HFF-Myc (cell line): ENCODE measurements around the gene STXBP5L.
"Not testable (repeated sequence)": the region's sequence is repeated elsewhere in the genome, so short reads cannot be mapped to it uniquely, and the experiment has no call there.

Experiments
- DNase-seq: peaks from one replicate; pipeline ENCODE4 v3.0.0-alpha.2; 2011; ENCODE audit warnings: low read depth; ENCODE audit errors: extremely low read depth
- H3K4me3 ChIP-seq: replicated peaks from 2 replicates; pipeline ENCODE4 v1.5.1; 2011; ENCODE audit warnings: low read depth, mild to moderate bottlenecking, control low read depth, low read length
- TF ChIP-seq, protein P1 (sequence below): IDR thresholded peaks from 2 replicates; pipeline ENCODE4 v1.5.1; 2012; ENCODE audit warnings: mild to moderate bottlenecking, low read depth, low read length, control low read depth; ENCODE audit errors: missing control alignments

Gene STXBP5L

DNA sequence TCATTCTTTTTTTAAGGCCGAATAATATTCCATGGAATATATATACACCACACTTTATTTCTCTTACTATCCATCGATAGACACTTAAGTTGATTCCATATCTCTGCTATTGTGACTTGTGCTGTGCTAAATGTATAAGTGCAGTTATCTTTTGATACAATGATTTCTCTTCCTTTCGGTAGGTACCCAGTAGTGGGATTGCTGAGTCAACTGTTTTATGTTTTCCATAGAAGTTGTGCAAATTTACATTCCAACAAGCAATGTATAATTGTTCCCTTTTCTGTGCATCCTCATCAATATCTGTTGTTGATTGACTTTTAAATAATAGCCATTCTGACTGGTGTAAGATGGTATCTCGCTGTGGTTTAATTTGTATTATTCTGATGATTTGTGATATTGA is 81.0 kb downstream of the STXBP5L start:
- DNase-seq, result no peak
- TF ChIP-seq, protein P1, sequence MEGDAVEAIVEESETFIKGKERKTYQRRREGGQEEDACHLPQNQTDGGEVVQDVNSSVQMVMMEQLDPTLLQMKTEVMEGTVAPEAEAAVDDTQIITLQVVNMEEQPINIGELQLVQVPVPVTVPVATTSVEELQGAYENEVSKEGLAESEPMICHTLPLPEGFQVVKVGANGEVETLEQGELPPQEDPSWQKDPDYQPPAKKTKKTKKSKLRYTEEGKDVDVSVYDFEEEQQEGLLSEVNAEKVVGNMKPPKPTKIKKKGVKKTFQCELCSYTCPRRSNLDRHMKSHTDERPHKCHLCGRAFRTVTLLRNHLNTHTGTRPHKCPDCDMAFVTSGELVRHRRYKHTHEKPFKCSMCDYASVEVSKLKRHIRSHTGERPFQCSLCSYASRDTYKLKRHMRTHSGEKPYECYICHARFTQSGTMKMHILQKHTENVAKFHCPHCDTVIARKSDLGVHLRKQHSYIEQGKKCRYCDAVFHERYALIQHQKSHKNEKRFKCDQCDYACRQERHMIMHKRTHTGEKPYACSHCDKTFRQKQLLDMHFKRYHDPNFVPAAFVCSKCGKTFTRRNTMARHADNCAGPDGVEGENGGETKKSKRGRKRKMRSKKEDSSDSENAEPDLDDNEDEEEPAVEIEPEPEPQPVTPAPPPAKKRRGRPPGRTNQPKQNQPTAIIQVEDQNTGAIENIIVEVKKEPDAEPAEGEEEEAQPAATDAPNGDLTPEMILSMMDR, result no peak
- H3K4me3 ChIP-seq, result no peak overlapping the region

DNA sequence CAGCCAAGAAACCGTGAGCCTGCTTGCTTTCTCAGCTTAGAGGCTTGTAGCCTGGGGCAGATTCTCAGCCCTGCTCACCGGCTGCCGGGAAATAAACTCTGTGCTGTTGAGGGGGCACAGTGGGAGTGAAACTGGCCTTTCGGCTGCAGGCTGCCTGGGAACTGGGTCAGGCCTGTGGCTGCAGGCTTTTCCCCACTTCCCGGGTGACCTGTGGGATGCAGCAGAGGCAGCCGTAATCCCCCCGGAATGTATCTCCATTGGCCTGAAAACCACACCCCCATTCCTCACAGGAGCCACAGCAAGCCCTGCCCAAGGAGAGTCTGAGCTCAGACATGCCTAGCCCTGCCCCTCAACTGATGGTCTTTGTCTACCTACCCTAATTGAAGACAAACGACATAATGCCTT is 110.9 kb downstream of the STXBP5L start:
- H3K4me3 ChIP-seq, result no peak overlapping the region
- no peak for DNase-seq
- TF ChIP-seq, protein P1, result no peak

DNA sequence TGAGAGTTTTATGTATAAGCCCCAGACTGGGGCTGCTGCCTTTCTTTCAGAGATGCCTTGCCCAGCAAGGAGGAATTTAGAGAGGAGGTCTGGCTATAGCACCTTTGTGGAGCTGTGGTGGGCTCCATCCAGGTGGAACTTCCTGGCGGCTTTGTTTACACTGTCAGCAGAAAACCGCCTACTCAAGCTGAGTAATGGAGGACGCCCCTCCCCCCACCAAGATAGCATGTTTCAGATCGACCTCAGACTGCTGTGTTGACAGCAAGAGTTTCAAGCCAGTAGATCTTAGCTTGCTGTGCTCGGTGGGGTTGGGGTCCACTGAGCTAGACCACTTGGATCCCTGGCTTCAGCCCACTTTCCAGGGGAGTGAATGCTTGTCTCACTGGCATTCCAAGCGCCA is 155.6 kb downstream of the STXBP5L start:
- H3K4me3 ChIP-seq, result no peak overlapping the region
- TF ChIP-seq, protein P1, result no peak
- DNase-seq, result no peak

DNA sequence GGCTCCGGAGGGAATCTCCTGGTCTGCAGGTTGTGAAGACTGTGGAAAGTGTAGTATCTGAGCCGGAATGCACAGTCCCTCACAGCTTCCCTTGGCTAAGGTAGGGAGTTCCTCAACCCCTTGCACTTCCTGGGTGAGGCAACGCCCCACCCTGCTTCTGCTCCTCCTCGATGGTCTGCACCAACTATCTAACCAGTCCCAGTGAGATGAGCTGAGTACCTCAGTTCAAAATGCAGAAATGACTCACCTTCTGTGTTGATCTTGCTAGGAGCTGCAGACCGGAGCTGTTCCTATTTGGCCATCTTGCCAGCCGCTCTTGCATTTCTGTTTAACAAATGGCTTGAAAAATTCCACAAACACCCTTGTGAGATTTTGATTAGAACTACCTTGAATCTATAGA is 156.1 kb downstream of the STXBP5L start:
- TF ChIP-seq, protein P1, result no peak
- no peak overlapping the region for H3K4me3 ChIP-seq
- DNase-seq, result no peak

DNA sequence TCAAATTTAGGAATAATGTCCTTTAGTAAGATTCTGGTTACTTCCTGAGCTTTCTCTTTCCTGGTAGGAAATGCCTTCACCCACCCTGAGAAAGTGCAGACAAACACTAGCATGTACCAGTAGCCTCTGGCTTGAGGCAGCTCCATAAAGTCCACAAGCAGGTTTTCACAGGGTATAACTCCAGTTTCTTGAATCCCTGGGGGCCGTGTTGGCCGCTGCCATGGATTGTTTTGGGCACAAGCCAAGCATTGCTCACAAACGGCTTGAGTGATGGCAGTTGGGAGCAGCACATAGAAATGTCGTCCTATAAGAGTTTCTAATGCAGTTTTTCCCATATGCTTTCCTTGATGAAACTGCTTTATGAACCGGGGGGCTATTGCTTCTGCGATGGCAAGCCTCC is 164.1 kb downstream of the STXBP5L start:
- no peak for DNase-seq
- TF ChIP-seq, protein P1, result no peak
- H3K4me3 ChIP-seq, result no peak overlapping the region

DNA sequence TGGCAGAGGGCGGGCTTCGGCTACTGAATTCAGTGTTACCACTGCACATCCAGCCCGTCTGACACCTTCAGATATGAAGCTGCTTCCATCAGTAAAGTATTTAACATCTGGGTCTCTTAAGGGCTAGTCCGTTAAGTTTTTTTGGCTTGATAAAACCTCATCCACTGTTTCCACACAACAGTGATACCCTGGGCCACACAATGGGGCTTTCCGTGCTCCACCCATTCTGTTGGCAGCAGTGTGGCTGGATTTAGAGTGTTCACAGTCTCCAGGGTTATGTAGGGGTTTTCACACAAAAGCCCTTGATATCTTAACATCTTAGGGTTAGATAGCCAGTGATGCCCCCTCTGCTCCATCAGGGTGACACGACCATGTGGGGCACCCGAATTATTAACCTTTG is 165.0 kb downstream of the STXBP5L start:
- no peak for DNase-seq
- no peak overlapping the region for H3K4me3 ChIP-seq
- TF ChIP-seq, protein P1, result no peak

DNA sequence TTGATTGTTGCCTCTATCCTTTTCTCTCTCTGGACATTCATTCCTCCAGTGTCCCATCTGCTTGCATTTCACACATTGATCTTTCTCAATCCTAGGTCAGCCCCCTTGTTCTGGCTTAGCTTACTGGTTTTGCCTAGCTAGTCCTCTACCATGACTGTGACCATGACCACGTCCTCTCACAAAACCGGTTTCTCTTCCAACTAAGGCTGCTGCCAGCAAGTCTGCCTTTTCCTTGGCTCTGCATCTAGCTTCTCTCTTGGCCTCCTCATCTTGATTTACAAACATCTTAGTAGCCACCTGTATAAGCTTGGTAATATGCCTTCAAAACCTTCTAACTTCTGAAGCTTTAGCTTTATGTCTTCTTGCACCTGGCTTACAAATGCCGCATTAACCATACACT is 167.2 kb downstream of the STXBP5L start:
- H3K4me3 ChIP-seq, result no peak overlapping the region
- DNase-seq, result no peak
- TF ChIP-seq, protein P1, result no peak

DNA sequence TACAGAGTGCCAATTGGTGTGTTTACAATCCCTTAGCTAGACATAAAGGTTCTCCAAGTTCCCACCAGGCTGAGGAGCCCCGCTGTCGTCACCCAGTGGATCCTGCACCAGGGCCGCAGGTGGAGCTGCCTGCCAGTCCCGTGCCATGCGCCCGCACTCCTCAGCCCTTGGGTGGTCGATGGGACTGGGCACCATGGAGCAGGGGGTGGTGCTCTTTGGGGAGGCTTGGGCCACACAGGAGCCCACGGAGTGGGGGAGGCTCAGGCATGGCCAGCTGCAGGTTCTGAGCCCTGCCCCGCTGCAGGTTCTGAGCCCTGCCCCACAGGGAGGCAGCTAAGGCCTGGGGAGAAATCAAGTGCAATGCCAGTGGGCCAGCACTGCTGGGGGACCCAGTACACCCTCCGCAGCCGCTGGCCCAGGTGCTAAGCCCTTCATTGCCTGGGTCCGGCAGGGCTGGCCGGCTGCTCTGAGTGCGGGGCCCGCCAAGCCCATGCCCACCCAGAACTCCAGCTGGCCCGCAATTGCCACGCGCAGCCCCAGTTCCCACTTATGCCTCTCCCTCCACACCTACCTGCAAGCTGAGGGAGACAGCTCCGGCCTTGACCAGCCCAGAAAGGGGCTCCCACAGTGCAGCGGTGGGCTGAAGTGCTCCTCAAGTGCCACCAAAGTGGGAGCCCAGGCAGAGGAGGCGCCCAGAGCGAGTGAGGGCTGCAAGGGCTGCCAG is 170.5 kb downstream of the STXBP5L start:
- not testable (repeated sequence) for H3K4me3 ChIP-seq, DNase-seq
